B cell (primary cell): ENCODE results near the gene PMF1.

Experiments used
- CTCF ChIP-seq: fragments of 200-600 bp; IDR thresholded peaks from one replicate; pipeline ENCODE4 v1.8.0; 2022; ENCODE audit warnings: antibody characterized with exemption, mild to moderate bottlenecking
- EZH2 ChIP-seq: IDR thresholded peaks from 2 replicates; pipeline ENCODE4 v1.6.1; 2012; ENCODE audit warnings: borderline replicate concordance, low read depth, mild to moderate bottlenecking, moderate library complexity, low read length; ENCODE audit not compliant: insufficient read depth, poor library complexity, severe bottlenecking

GRCh38 chr1:156230473-156230837 lies 17.6 kb downstream of the PMF1 start:
- TF ChIP-seq CTCF (no peak), EZH2 (no peak)
